DMS79 treated with DMSO at 0.1 percent for 48 hours (cell line): ENCODE data around the gene OR5M11.
"Not testable (repeated sequence)": the region's sequence is repeated elsewhere in the genome, so short reads cannot be mapped to it uniquely, and the experiment has no call there.

ENCODE experiments used
- DNase-seq: peaks from one replicate; lab custom pipeline; 2025; lab: John Stamatoyannopoulos, UW

Gene OR5M11

GRCh38 chr11:56543157-56543556, at the start of gene OR5M11:
OR5M11 (minus strand) TSS chr11:56543257; CDS start chr11:56543257, 0 bp downstream.
- DNase-seq: no peak

DNA sequence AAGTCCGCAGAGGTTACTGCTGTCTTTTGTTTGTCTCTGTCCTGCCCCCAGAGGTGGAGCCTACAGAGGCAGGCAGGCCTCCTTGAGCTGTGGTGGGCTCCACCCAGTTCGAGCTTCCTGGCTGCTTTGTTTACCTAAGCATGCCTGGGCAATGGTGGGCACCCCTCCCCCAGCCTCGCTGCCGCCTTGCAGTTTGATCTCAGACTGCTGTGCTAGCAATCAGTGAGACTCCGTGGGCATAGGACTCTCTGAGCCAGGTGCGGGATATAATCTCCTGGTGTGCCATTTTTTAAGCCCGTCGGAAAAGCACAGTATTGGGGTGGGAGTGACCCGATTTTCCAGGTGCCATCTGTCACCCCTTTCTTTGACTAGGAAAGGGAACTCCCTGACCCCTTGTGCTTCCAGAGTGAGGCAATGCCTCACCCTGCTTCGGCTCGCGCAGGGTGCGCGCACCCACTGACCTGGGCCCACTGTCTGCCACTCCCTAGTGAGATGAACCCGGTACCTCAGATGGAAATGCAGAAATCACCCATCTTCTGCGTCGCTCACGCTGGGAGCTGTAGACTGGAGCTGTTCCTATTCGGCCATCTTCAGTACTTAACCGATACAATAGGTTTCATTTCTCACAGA, 49.1 kb upstream of the OR5M11 start:
- not testable (repeated sequence) for DNase-seq

GRCh38 chr11:56577621-56578020, 34.6 kb upstream of the OR5M11 start, which contains the start of gene OR5M10:
OR5M10 (minus strand) TSS chr11:56577721; CDS start chr11:56577721, 0 bp downstream.
- DNase-seq: no peak

DNA sequence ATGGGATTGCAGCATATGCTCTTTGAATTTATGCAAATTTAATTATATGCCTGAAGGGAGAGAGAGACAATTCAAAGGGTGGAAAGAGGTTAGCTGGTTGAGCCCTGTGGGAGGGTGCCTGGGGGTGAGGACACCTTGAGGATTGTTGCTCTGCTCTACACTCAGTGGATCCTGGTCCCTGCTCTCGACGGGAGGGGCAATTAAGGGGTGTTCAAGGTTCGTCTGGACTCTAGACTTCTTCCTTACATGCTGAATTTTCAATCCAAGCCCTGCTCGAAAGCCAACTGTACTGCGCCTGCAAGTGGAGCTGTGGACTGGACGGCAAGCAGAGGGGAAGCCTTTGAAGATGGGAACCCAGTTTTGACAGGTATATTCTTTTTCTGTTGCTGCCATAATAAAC, 15.5 kb upstream of the OR5M11 start:
- no peak for DNase-seq

- not testable (repeated sequence) for DNase-seq
Observed at GRCh38 chr11:56554691-56555090, 11.6 kb upstream of the OR5M11 start.

DNA sequence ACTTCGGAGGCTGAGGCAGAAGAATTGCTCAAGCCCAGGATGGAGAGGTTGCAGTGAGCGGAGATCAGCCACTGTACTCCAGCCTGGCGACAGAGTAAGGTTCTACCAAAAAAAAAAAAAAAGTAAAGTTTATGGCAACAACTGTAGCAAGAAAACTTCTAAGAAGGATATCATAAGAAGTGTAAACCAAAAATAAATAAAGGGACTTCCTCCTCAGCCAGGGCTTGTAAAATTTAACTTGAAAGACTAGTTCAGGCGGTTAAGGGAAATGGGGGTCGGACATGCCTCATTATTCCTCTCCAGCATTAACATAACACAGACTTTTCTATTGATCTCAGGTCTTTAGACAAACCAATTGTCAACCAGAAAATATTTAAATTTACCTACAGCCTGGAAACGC, 2.5 kb upstream of the OR5M11 start:
- DNase-seq: no peak

DNA sequence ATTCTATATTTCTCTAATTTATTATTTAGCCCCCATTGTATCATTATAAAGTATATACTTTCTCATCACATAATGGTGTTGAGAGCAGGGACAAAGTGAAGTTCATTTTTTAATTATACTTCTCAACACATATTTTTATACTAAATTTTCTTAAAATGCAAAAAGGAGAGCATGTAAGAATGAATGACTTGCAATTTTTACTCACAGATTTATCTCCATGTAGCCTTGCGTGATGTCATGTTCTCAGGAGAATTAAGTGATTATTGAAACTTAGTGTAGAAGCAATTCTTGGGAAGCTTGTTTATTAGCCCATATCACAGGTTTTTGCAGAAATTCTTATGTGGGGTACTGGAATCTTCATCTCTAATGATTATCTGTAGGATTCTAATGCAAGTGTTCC, 682 bp upstream of the OR5M11 start:
- DNase-seq: no peak

DNA sequence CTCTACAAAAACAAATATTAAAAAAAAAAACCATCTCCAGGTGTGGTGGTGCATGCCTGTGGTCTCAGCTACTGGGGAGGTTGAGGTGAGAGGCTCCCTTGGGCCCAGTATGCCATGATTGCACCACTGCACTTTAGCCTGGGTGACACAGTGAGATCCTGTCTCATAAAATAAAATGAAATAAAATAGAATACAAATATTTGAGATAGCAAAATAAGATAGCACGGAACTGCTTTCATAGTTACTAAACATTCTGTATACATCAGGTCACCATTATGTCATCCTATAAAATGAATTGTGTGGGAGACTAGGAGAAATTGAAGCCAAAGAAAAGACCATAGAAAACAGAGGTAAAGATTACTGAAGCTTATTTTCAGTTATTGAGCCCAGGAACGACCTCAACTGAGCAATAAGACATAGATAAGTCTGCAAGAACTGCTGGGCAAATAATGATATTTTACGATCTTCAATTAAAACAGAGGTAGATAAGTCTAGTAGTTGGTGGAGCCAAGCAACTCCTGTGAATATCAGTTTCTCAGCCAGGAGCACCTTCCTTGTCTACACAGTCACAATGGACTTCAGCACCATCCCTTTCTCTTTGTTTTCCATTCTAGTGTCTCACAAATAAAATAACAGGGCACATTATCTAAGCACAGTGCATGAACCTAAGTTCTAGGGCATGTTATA, 9.9 kb downstream of the OR5M11 start:
- no peak for DNase-seq

DNA sequence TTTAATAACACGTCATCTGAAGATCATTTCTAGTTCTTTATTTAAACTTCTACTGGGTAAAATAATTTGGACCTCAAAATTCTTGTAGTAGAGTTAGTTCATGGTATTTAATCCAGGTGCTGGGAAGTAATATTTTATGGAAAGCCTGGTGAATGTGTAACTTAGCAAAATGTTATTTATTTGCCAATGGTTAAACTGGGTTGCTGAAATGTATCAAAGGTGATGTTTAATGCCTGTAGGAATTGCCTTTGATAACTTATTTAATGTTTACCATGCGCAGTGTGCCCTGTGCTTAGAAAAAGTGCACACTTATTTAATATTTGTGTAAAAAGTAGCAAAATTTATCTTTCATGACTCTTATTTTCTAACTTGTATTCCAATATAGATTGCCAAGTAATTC, 11.2 kb downstream of the OR5M11 start:
- no peak for DNase-seq

- DNase-seq: no peak
Observed at GRCh38 chr11:56522008-56522407, 21.0 kb downstream of the OR5M11 start.

GRCh38 chr11:56513280-56513679, 29.8 kb downstream of the OR5M11 start:
- DNase-seq: no peak

- no peak for DNase-seq
Observed at GRCh38 chr11:56509439-56509838, 33.6 kb downstream of the OR5M11 start.

DNA sequence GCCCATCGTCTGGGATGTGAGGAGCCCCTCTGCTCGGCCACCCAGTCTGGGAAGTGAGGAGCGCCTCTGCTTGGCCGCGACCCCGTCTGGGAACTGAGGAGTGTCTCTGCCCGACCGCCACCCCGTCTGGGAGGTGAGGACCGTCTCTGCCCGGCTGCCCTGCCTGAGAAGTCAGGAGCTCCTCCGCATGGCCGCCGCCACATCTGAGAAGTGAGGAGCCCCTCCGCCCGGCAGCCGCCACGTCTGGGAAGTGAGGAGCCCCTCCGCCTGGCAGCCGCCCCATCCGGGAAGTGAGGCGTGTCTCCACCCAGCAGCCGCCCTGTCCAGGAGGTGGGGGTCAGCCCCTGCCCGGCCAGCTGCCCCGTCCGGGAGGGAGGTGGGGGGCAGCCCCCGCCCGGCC, 46.0 kb downstream of the OR5M11 start:
- no peak for DNase-seq

DNA sequence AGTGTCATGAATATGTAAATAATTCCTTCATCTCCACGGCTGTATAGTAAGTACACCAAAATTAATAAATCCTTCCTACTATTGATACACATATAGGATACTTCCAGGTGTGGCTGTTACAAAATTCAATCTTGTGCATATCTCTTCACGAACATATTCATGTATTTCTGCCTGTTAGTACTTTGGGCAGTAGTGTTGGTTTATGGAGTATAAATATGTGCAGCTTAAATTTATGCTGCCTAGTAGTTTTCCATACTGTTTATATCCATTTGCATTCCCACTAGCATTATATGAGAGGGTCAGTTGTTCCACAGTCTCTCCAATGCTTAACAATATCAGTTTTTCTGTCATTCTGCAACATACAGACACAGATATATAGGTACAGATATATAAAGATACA, 47.9 kb downstream of the OR5M11 start:
- DNase-seq: no peak
